Measurements from ENCODE around the gene MXRA7. TPM values are rescaled to one million over a fixed set of nuclear protein-coding genes. Genes with fewer than 3 reads are reported as not detected.
"Not testable (repeated sequence)": the region's sequence is repeated elsewhere in the genome, so short reads cannot be mapped to it uniquely, and the experiment has no call there.

The MXRA7 gene
- total RNA-seq, 1 donor from 2014 or later, result 5.1 TPM

GRCh38 chr17:76707985-76708807 is 2.6 kb downstream of the MXRA7 start:
- Mint-ChIP-seq H3K27me3 (ENCODE audit: insufficient read depth) (peaks cover 6% of the 10 kb centered on the region), H3K4me1 (ENCODE audit: low read depth) (peaks cover 1% of the 10 kb centered on the region), H3K9me3 (no peaks in the 10 kb centered on the region), H3K4me3 (no peak overlapping the region), H3K27ac (no peak overlapping the region), H3K36me3 (ENCODE audit: low read depth) (peaks cover 3% of the 10 kb centered on the region)
- intact Hi-C loops (cut with micrococcal nuclease), result no loop called here
- no peak for DNase-seq (ENCODE audit: low spot score)

DNA sequence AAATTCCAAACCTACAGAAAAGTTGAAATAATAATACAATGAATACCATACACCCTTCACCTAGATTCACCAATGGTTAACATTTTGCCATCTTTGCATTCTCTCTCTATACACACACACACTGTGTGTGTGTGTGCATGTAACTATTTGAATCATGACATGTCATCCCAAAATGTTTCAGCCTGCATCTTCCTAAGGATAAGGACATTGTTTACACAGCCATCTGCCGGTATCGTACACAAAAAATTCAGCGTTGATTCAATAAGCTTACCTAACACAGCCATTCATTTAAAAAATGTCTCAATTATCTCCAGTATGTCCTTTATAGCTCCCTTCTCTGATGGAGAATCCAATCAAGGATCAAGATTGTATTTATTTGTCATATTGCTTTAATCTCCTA is 3.9 kb downstream of the MXRA7 start:
- no peak for DNase-seq (ENCODE audit: low spot score)
- Mint-ChIP-seq H3K27ac (no peak overlapping the region), H3K36me3 (ENCODE audit: low read depth) (no peaks in the 10 kb centered on the region), H3K27me3 (ENCODE audit: insufficient read depth) (peaks cover 9% of the 10 kb centered on the region), H3K4me3 (no peak overlapping the region), H3K4me1 (ENCODE audit: low read depth) (no peaks in the 10 kb centered on the region), H3K9me3 (no peaks in the 10 kb centered on the region)
- intact Hi-C loops (cut with micrococcal nuclease), result no loop called here

DNA sequence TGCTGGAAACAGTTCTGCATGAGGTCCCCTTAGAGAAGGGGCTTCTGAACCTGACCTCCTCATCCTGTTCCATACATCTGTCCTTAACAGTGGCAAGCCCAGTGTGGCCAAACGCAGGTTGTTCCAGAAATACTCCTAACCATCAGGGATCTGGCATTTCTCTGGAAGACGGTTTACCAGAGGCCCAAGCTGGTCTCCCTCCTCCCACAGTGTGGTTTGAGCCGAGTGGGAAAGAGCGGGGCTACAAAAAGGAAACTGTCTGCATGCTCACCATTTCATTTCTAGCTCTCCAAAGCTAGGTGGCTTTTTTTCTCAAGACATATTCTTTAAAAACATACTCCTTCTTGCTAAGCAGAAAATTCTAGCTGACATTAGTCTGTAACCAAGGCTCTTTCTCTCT is 6.0 kb downstream of the MXRA7 start:
- no peaks in the 10 kb centered on the region for H3K4me1 Mint-ChIP-seq (ENCODE audit: low read depth)
- DNase-seq (ENCODE audit: low spot score), result no peak
- H3K36me3 Mint-ChIP-seq (ENCODE audit: low read depth), result no peaks in the 10 kb centered on the region
- H3K9me3 Mint-ChIP-seq, result no peaks in the 10 kb centered on the region
- intact Hi-C loops (cut with micrococcal nuclease), result no loop called here
- no peak overlapping the region for H3K27ac Mint-ChIP-seq
- H3K27me3 Mint-ChIP-seq (ENCODE audit: insufficient read depth), result peaks cover 12% of the 10 kb centered on the region
- H3K4me3 Mint-ChIP-seq, result no peak overlapping the region

GRCh38 chr17:76702941-76703637 is 7.7 kb downstream of the MXRA7 start:
- Mint-ChIP-seq H3K4me3 (no peak overlapping the region), H3K36me3 (ENCODE audit: low read depth) (no peaks in the 10 kb centered on the region), H3K4me1 (ENCODE audit: low read depth) (no peaks in the 10 kb centered on the region), H3K9me3 (no peaks in the 10 kb centered on the region), H3K27ac (no peak overlapping the region), H3K27me3 (ENCODE audit: insufficient read depth) (peaks cover 6% of the 10 kb centered on the region)
- DNase-seq (ENCODE audit: low spot score), result no peak
- intact Hi-C loops (cut with micrococcal nuclease), result no loop called here

- Mint-ChIP-seq H3K9me3 (no peaks in the 10 kb centered on the region), H3K27ac (no peak overlapping the region), H3K4me3 (no peak overlapping the region), H3K27me3 (ENCODE audit: insufficient read depth) (peaks cover 6% of the 10 kb centered on the region), H3K36me3 (ENCODE audit: low read depth) (no peaks in the 10 kb centered on the region), H3K4me1 (ENCODE audit: low read depth) (no peaks in the 10 kb centered on the region)
- intact Hi-C loops (cut with micrococcal nuclease), result no loop called here
- DNase-seq (ENCODE audit: low spot score), result no peak
Observed at GRCh38 chr17:76702076-76702475, 8.7 kb downstream of the MXRA7 start.

DNA sequence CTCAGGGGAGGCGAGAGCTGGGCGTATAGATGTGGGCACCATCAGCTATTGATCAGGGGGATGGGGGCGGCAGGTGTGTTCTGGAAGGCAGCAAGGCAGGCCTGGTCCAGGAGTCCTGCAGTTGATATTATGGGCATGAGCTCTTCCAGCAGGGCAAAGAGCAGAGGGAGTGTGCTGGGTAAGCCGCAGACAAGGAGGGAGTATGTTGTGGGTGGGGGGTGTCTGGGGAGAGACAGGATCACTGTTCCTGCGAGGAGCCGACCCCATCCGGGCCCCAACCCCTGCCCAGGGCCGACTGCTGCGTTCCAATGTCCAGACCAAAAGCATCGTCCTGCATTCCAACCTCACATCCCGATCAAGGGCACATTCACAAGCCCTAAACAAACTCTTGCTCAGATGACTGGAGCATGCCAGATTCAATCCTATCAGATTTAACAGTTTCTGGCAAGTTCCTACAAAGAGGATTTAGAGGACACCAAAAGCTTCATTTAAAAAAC is 9.2 kb downstream of the MXRA7 start:
- peaks cover 6% of the 10 kb centered on the region for H3K27me3 Mint-ChIP-seq (ENCODE audit: insufficient read depth)
- intact Hi-C loops (cut with micrococcal nuclease), result no loop called here
- no peak for DNase-seq (ENCODE audit: low spot score)
- H3K4me1 Mint-ChIP-seq (ENCODE audit: low read depth), result no peaks in the 10 kb centered on the region
- H3K9me3 Mint-ChIP-seq, result no peaks in the 10 kb centered on the region
- H3K27ac Mint-ChIP-seq, result no peak overlapping the region
- no peaks in the 10 kb centered on the region for H3K36me3 Mint-ChIP-seq (ENCODE audit: low read depth)
- no peak overlapping the region for H3K4me3 Mint-ChIP-seq

- H3K27me3 Mint-ChIP-seq (ENCODE audit: insufficient read depth), result peaks cover 6% of the 10 kb centered on the region
- H3K4me3 Mint-ChIP-seq, result no peak overlapping the region
- no peaks in the 10 kb centered on the region for H3K36me3 Mint-ChIP-seq (ENCODE audit: low read depth)
- H3K27ac Mint-ChIP-seq, result no peak overlapping the region
- no peaks in the 10 kb centered on the region for H3K9me3 Mint-ChIP-seq
- intact Hi-C loops (cut with micrococcal nuclease), result no loop called here
- DNase-seq (ENCODE audit: low spot score), result no peak
- H3K4me1 Mint-ChIP-seq (ENCODE audit: low read depth), result peaks cover under 1% of the 10 kb centered on the region
Observed at GRCh38 chr17:76700617-76701470, 9.9 kb downstream of the MXRA7 start.

DNA sequence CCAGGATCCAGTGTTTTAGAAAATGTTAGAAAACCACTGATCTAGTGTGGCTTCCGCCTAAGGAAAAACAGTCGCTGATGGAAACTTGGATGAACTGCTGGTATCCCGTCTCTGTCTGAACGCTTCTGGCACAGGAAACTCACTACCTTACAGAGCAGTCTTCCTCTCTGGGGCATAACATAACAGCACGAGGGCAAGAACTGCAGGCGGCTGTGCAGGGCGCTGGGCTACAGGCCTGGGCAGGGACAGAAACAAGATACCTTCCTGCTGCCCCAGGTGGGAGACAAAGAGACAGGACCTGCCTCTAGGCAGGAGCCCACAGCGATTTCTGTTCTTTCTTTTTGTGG is 10.5 kb downstream of the MXRA7 start:
- Mint-ChIP-seq H3K27me3 (ENCODE audit: insufficient read depth) (peaks cover 6% of the 10 kb centered on the region), H3K9me3 (no peaks in the 10 kb centered on the region), H3K4me1 (ENCODE audit: low read depth) (peaks cover 6% of the 10 kb centered on the region), H3K36me3 (ENCODE audit: low read depth) (no peaks in the 10 kb centered on the region), H3K4me3 (no peak overlapping the region), H3K27ac (no peak overlapping the region)
- intact Hi-C loops (cut with micrococcal nuclease), result no loop called here
- no peak for DNase-seq (ENCODE audit: low spot score)

- H3K4me1 Mint-ChIP-seq (ENCODE audit: low read depth); H3K9me3 Mint-ChIP-seq; H3K36me3 Mint-ChIP-seq (ENCODE audit: low read depth); intact Hi-C loops (cut with micrococcal nuclease); DNase-seq (ENCODE audit: low spot score); H3K27ac Mint-ChIP-seq; H3K4me3 Mint-ChIP-seq; H3K27me3 Mint-ChIP-seq (ENCODE audit: insufficient read depth): not testable (repeated sequence)
Observed at GRCh38 chr17:76698466-76698977, 12.2 kb downstream of the MXRA7 start.

- Mint-ChIP-seq H3K4me3 (no peak overlapping the region), H3K4me1 (ENCODE audit: low read depth) (peaks cover 6% of the 10 kb centered on the region), H3K36me3 (ENCODE audit: low read depth) (no peaks in the 10 kb centered on the region), H3K9me3 (no peaks in the 10 kb centered on the region), H3K27ac (no peak overlapping the region), H3K27me3 (ENCODE audit: insufficient read depth) (peaks cover 7% of the 10 kb centered on the region)
- DNase-seq (ENCODE audit: low spot score), result no peak
- intact Hi-C loops (cut with micrococcal nuclease), result no loop called here
Observed at GRCh38 chr17:76697702-76698465, 12.9 kb downstream of the MXRA7 start.

DNA sequence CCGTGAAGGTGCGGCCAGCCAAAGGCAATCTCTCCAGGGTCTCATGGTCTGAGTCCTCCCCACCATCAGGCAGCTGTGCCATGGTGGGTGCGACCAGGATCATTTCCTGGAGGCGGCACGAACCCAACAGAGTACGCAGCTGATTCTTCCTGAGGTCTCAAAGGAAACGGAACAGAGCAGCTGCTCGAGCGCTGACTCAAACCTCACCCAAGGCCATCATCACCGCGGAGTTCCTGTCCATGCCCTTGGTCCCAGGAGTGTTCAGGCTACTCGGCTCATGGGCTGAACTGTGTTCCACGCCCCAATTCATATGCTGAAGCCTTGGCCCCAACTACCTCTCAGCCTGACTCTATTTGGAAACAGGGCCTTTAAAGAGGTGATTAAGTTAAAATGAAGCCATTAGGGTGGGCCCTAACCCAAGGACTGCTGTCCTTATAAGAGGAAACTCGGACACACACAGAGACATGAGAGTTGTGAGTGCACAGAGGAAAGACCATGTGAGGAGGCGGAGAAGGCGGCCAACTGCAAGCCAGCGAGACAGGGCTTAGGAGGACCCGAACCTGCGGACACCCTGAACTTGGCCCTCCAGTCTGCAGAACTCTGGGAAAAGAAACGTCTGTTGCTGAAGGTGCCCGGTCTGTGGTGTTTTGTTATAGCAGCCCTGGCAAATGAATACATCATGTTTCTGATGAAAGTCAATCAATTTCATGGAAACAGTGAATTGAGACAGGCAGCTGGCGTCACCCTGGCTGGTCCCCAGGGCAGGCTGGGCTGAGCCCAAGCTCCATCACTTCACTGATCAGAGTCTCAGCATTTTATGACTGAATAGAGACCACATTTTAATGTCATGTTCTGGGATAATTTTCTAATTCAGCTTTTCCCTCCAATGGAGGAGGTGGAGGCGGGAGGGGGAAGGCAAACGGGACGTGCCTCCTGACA is 13.7 kb downstream of the MXRA7 start:
- intact Hi-C loops (cut with micrococcal nuclease), result no loop called here
- Mint-ChIP-seq H3K27me3 (ENCODE audit: insufficient read depth) (peaks cover 7% of the 10 kb centered on the region), H3K9me3 (no peaks in the 10 kb centered on the region), H3K36me3 (ENCODE audit: low read depth) (no peaks in the 10 kb centered on the region), H3K27ac (no peak overlapping the region), H3K4me1 (ENCODE audit: low read depth) (peaks cover 6% of the 10 kb centered on the region), H3K4me3 (no peak overlapping the region)
- no peak for DNase-seq (ENCODE audit: low spot score)

All from activated T-helper 1 cell treated with anti-CD3 and anti-CD28 coated beads, Interleukin-12 subunit alpha, Interleukin-12 subunit beta, Interleukin-2, Interleukin-4 antibody, amounts not matched to agents 30 ng/mL and 10 ng/mL and 1 ng/mL, durations not matched to agents 14 hours and 24 hours and 36 hours (primary cell).